ENCODE results near the gene ARHGAP20. TPM values are rescaled to one million over a fixed set of nuclear protein-coding genes. Genes with fewer than 3 reads are reported as not detected.

The ARHGAP20 gene
- 2.2 TPM for polyA plus RNA-seq
- long read RNA-seq, donor 1 = 0 reads
- long read RNA-seq, donor 2 = 0 reads
- long read RNA-seq, donor 3 = 0 reads
- long read RNA-seq, donor 4 = 0 reads
- long read RNA-seq, donor 5 = 0 reads
- long read RNA-seq, donor 6 = 0 reads
- long read RNA-seq, donor 7 = 0 reads
- long read RNA-seq, donor 8 = 0 reads
- long read RNA-seq, donor 9 = 0 reads
- long read RNA-seq, donor 10 = 0 reads
- long read RNA-seq, donor 11 = 0 reads

GRCh38 chr11:110711776-110712658, at the start of gene ARHGAP20:
ARHGAP20 (minus strand) TSS chr11:110712437; CDS start chr11:110712231, 206 bp downstream.
- WGBS (ENCODE audit: insufficient coverage, low lambda C conversion rate) = no CpG with 5 or more reads among the region's 109 CpGs
- DNase-seq = peak; percentile 41 to 75
- H3K27ac ChIP-seq (ENCODE audit: low read length) = no peak within 1 kb of the TSS
- peaks cover 7% of the 10 kb centered on the region for H3K4me1 ChIP-seq (ENCODE audit: control insufficient read depth, insufficient read depth, low read length)
- H3K36me3 ChIP-seq (ENCODE audit: control insufficient read depth, insufficient read depth, low read length) = no peaks in the 10 kb centered on the region
- H3K9me3 ChIP-seq (ENCODE audit: control insufficient read depth, low read depth, low read length) = no peaks in the 10 kb centered on the region
- peak within 1 kb of the TSS; percentile 50 for H3K4me3 ChIP-seq (ENCODE audit: low read length)
- peaks cover 52% of the 10 kb centered on the region for H3K27me3 ChIP-seq (ENCODE audit: control insufficient read depth, insufficient read depth, low read length)

GRCh38 chr11:110761991-110762390, 49.8 kb upstream of the ARHGAP20 start:
- no CpG with 5 or more reads among the region's 1 CpG for WGBS (ENCODE audit: insufficient coverage, low lambda C conversion rate)
- no peaks in the 10 kb centered on the region for H3K9me3 ChIP-seq (ENCODE audit: control insufficient read depth, low read depth, low read length)
- no peak overlapping the region for H3K4me3 ChIP-seq (ENCODE audit: low read length)
- DNase-seq = no peak
- no peaks in the 10 kb centered on the region for H3K4me1 ChIP-seq (ENCODE audit: control insufficient read depth, insufficient read depth, low read length)
- no peaks in the 10 kb centered on the region for H3K36me3 ChIP-seq (ENCODE audit: control insufficient read depth, insufficient read depth, low read length)
- H3K27me3 ChIP-seq (ENCODE audit: control insufficient read depth, insufficient read depth, low read length) = no peaks in the 10 kb centered on the region
- H3K27ac ChIP-seq (ENCODE audit: low read length) = no peak overlapping the region

GRCh38 chr11:110761131-110761530, 48.9 kb upstream of the ARHGAP20 start:
- Histone ChIP-seq H3K27ac (ENCODE audit: low read length) (no peak overlapping the region), H3K4me3 (ENCODE audit: low read length) (no peak overlapping the region), H3K9me3 (ENCODE audit: control insufficient read depth, low read depth, low read length) (no peaks in the 10 kb centered on the region), H3K36me3 (ENCODE audit: control insufficient read depth, insufficient read depth, low read length) (no peaks in the 10 kb centered on the region), H3K4me1 (ENCODE audit: control insufficient read depth, insufficient read depth, low read length) (no peaks in the 10 kb centered on the region), H3K27me3 (ENCODE audit: control insufficient read depth, insufficient read depth, low read length) (no peaks in the 10 kb centered on the region)
- DNase-seq = no peak
- WGBS (ENCODE audit: insufficient coverage, low lambda C conversion rate) = 100% methylated on average over 1 of the region's 2 CpGs

- Histone ChIP-seq H3K27me3 (ENCODE audit: control insufficient read depth, insufficient read depth, low read length) (no peaks in the 10 kb centered on the region), H3K4me1 (ENCODE audit: control insufficient read depth, insufficient read depth, low read length) (no peaks in the 10 kb centered on the region), H3K27ac (ENCODE audit: low read length) (no peak overlapping the region)
These were observed 47.7 kb upstream of the ARHGAP20 start for GRCh38 chr11:110759972-110760381.

GRCh38 chr11:110757962-110758755, 45.9 kb upstream of the ARHGAP20 start:
- no peaks in the 10 kb centered on the region for H3K9me3 ChIP-seq (ENCODE audit: control insufficient read depth, low read depth, low read length)
- H3K27me3 ChIP-seq (ENCODE audit: control insufficient read depth, insufficient read depth, low read length) = no peaks in the 10 kb centered on the region
- no peak overlapping the region for H3K4me3 ChIP-seq (ENCODE audit: low read length)
- DNase-seq = peak in 1 of 2 donors; percentile 32
- 88% methylated on average over 1 of the region's 2 CpGs for WGBS (ENCODE audit: insufficient coverage, low lambda C conversion rate)
- H3K4me1 ChIP-seq (ENCODE audit: control insufficient read depth, insufficient read depth, low read length) = no peaks in the 10 kb centered on the region
- H3K27ac ChIP-seq (ENCODE audit: low read length) = no peak overlapping the region
- H3K36me3 ChIP-seq (ENCODE audit: control insufficient read depth, insufficient read depth, low read length) = no peaks in the 10 kb centered on the region

More at GRCh38 chr11:110759972-110760381, 47.7 kb upstream of the ARHGAP20 start:
- Histone ChIP-seq H3K4me3 (ENCODE audit: low read length) (no peak overlapping the region), H3K9me3 (ENCODE audit: control insufficient read depth, low read depth, low read length) (no peaks in the 10 kb centered on the region), H3K36me3 (ENCODE audit: control insufficient read depth, insufficient read depth, low read length) (no peaks in the 10 kb centered on the region)
- DNase-seq = peak in 1 of 2 donors; percentile 54
- whole genome bisulfite sequencing (ENCODE audit: insufficient coverage, low lambda C conversion rate) = 60% methylated on average over 1 of the region's 3 CpGs

- Histone ChIP-seq H3K9me3 (ENCODE audit: control insufficient read depth, low read depth, low read length) (no peaks in the 10 kb centered on the region), H3K27me3 (ENCODE audit: control insufficient read depth, insufficient read depth, low read length) (no peaks in the 10 kb centered on the region), H3K4me3 (ENCODE audit: low read length) (no peak overlapping the region), H3K27ac (ENCODE audit: low read length) (no peak overlapping the region), H3K4me1 (ENCODE audit: control insufficient read depth, insufficient read depth, low read length) (no peaks in the 10 kb centered on the region), H3K36me3 (ENCODE audit: control insufficient read depth, insufficient read depth, low read length) (no peaks in the 10 kb centered on the region)
- no peak for DNase-seq
- whole genome bisulfite sequencing (ENCODE audit: insufficient coverage, low lambda C conversion rate) = 85% methylated on average over 4 of the region's 5 CpGs
These were observed 44.8 kb upstream of the ARHGAP20 start for GRCh38 chr11:110757066-110757465.

- Histone ChIP-seq H3K4me3 (ENCODE audit: low read length) (no peak overlapping the region), H3K36me3 (ENCODE audit: control insufficient read depth, insufficient read depth, low read length) (no peaks in the 10 kb centered on the region), H3K9me3 (ENCODE audit: control insufficient read depth, low read depth, low read length) (no peaks in the 10 kb centered on the region), H3K27me3 (ENCODE audit: control insufficient read depth, insufficient read depth, low read length) (no peaks in the 10 kb centered on the region), H3K4me1 (ENCODE audit: control insufficient read depth, insufficient read depth, low read length) (no peaks in the 10 kb centered on the region), H3K27ac (ENCODE audit: low read length) (no peak overlapping the region)
- no CpG with 5 or more reads among the region's 3 CpGs for WGBS (ENCODE audit: insufficient coverage, low lambda C conversion rate)
- DNase-seq = no peak
These were observed 43.7 kb upstream of the ARHGAP20 start for GRCh38 chr11:110755941-110756340.

GRCh38 chr11:110752890-110753289, 40.7 kb upstream of the ARHGAP20 start:
- H3K4me3 ChIP-seq (ENCODE audit: low read length) = no peak overlapping the region
- H3K27me3 ChIP-seq (ENCODE audit: control insufficient read depth, insufficient read depth, low read length) = no peaks in the 10 kb centered on the region
- H3K4me1 ChIP-seq (ENCODE audit: control insufficient read depth, insufficient read depth, low read length) = no peaks in the 10 kb centered on the region

GRCh38 chr11:110750100-110750499, 37.9 kb upstream of the ARHGAP20 start:
- Histone ChIP-seq H3K27ac (ENCODE audit: low read length) (no peak overlapping the region), H3K4me1 (ENCODE audit: control insufficient read depth, insufficient read depth, low read length) (no peaks in the 10 kb centered on the region), H3K4me3 (ENCODE audit: low read length) (no peak overlapping the region), H3K9me3 (ENCODE audit: control insufficient read depth, low read depth, low read length) (no peaks in the 10 kb centered on the region), H3K36me3 (ENCODE audit: control insufficient read depth, insufficient read depth, low read length) (no peaks in the 10 kb centered on the region), H3K27me3 (ENCODE audit: control insufficient read depth, insufficient read depth, low read length) (no peaks in the 10 kb centered on the region)
- no peak for DNase-seq

More at GRCh38 chr11:110752890-110753289, 40.7 kb upstream of the ARHGAP20 start:
- Histone ChIP-seq H3K36me3 (ENCODE audit: control insufficient read depth, insufficient read depth, low read length) (no peaks in the 10 kb centered on the region), H3K27ac (ENCODE audit: low read length) (no peak overlapping the region), H3K9me3 (ENCODE audit: control insufficient read depth, low read depth, low read length) (no peaks in the 10 kb centered on the region)
- DNase-seq = no peak

- H3K4me3 ChIP-seq (ENCODE audit: low read length) = no peak overlapping the region
- no peak for DNase-seq
- no peaks in the 10 kb centered on the region for H3K9me3 ChIP-seq (ENCODE audit: control insufficient read depth, low read depth, low read length)
- H3K4me1 ChIP-seq (ENCODE audit: control insufficient read depth, insufficient read depth, low read length) = no peaks in the 10 kb centered on the region
- no peak overlapping the region for H3K27ac ChIP-seq (ENCODE audit: low read length)
- no CpG with 5 or more reads among the region's 4 CpGs for WGBS (ENCODE audit: insufficient coverage, low lambda C conversion rate)
- no peaks in the 10 kb centered on the region for H3K27me3 ChIP-seq (ENCODE audit: control insufficient read depth, insufficient read depth, low read length)
- no peaks in the 10 kb centered on the region for H3K36me3 ChIP-seq (ENCODE audit: control insufficient read depth, insufficient read depth, low read length)
These were observed 35.3 kb upstream of the ARHGAP20 start for GRCh38 chr11:110747531-110747930.

Measured in large intestine (tissue), 12 donors.